Tibial nerve (tissue), 4 donors: ENCODE measurements around the gene TM9SF3. TPM values are rescaled to one million over a fixed set of nuclear protein-coding genes. Genes with fewer than 3 reads are reported as not detected.
A peak's percentile ranks its signal among the peaks of the same experiment; 100 is the strongest.

Source experiments
- DNase-seq, 2 donors: peaks; one replicate each; pipeline ENCODE4 v3.0.0-alpha.2; 2019; ENCODE audit warnings: low spot score in 2 of 2
- H3K27ac ChIP-seq, 4 donors: fragments of 200-600 bp; sonication (generic) in 3 of 4; one replicate each; pipeline ENCODE4 v1.5.1; 2017 to 2019; ENCODE audit warnings: mild to moderate bottlenecking in 1 of 4
- H3K27me3 ChIP-seq, 2 donors: fragments of 200-600 bp; sonication (generic) in 1 of 2; one replicate each; pipeline versions ENCODE4 v1.5.1 to v1.6.0; 2017 to 2019
- H3K36me3 ChIP-seq, 3 donors: fragments of 200-600 bp; sonication (generic); one replicate each; pipeline ENCODE4 v1.5.1; 2018 to 2019
- H3K4me1 ChIP-seq, 4 donors: fragments of 200-600 bp; sonication (generic) in 3 of 4; one replicate each; pipeline ENCODE4 v1.5.1; 2017 to 2019
- H3K4me3 ChIP-seq, 4 donors: fragments of 200-600 bp; sonication (generic) in 3 of 4; one replicate each; pipeline ENCODE4 v1.5.1; 2017 to 2019; ENCODE audit warnings: mild to moderate bottlenecking in 1 of 4, moderate library complexity in 1 of 4
- H3K9me3 ChIP-seq, 4 donors: fragments of 200-600 bp; sonication (generic) in 3 of 4; one replicate each; pipeline ENCODE4 v1.5.1; 2017 to 2019
- CTCF ChIP-seq, 5 experiments: fragments of 200-600 bp in 3 of 5; fragments of 450-650 bp in 2 of 5; sonication (generic) in 3 of 5; IDR thresholded peaks; one replicate each; pipeline ENCODE4 v1.5.1; 2016 to 2019; ENCODE audit warnings: antibody characterized with exemption in 5 of 5, mild to moderate bottlenecking in 3 of 5, moderate library complexity in 2 of 5
- EP300 ChIP-seq, 2 donors: sonication (generic); formaldehyde crosslinking; IDR thresholded peaks; one replicate each; pipeline ENCODE4 v1.6.1; 2017; ENCODE audit warnings: antibody characterized with exemption in 2 of 2, mild to moderate bottlenecking in 1 of 2
- POLR2A ChIP-seq, 2 donors: fragments of 450-650 bp; IDR thresholded peaks; one replicate each; pipeline ENCODE4 v1.6.1; 2017; ENCODE audit warnings: antibody characterized with exemption in 2 of 2, mild to moderate bottlenecking in 2 of 2, moderate library complexity in 2 of 2
- WGBS, 2 donors: methylation state at CpG; one replicate each; pipeline ENCODE4 v1.1.5; 2018; 5-methylcytosine and 5-hydroxymethylcytosine counted together
- total RNA-seq, 4 donors: library from RNA; depleted of rRNA; stranded (reverse); fragments of >200 nt; gene quantifications; one replicate each; pipeline ENCODE4 v1.1.0, GENCODE V29; 2016

TM9SF3 gene
- total RNA-seq, 4 donors from 2014 or later: 79.5 to 98.8 (median 90.2) TPM

GRCh38 chr10:96610817-96611216, 24.0 kb upstream of the TM9SF3 start:
- WGBS, 2 donors: 70 to 75% methylated on average over 6 of the region's 6 CpGs
- no peak for TF ChIP-seq CTCF (IDR thresholded peaks at IDR 0.05)
- TF ChIP-seq POLR2A (IDR thresholded peaks at IDR 0.05): no peak
- TF ChIP-seq EP300 (IDR thresholded peaks at IDR 0.05): no peak
- H3K9me3 ChIP-seq: no peaks in the 10 kb centered on the region
- H3K36me3 ChIP-seq: no peaks in the 10 kb centered on the region
- no peaks in the 10 kb centered on the region for H3K27me3 ChIP-seq
- peaks cover 0 to 11% (median 0%) of the 10 kb centered on the region in 4 donors for H3K4me1 ChIP-seq
- no peak for DNase-seq
- H3K27ac ChIP-seq: peak overlapping the region in 1 of 4 donors; percentile 50
- H3K4me3 ChIP-seq: no peak overlapping the region

GRCh38 chr10:96609510-96609909, 22.7 kb upstream of the TM9SF3 start:
- no peaks in the 10 kb centered on the region for H3K27me3 ChIP-seq
- peaks cover 0 to 11% (median 0%) of the 10 kb centered on the region in 4 donors for H3K4me1 ChIP-seq
- no peak for DNase-seq
- H3K27ac ChIP-seq: no peak overlapping the region
- 91 to 95% methylated on average over 7 of the region's 7 CpGs for WGBS, 2 donors
- H3K4me3 ChIP-seq: no peak overlapping the region
- no peaks in the 10 kb centered on the region for H3K9me3 ChIP-seq
- TF ChIP-seq CTCF (IDR thresholded peaks at IDR 0.05): no peak
- TF ChIP-seq POLR2A (IDR thresholded peaks at IDR 0.05): no peak
- no peak for TF ChIP-seq EP300 (IDR thresholded peaks at IDR 0.05)
- H3K36me3 ChIP-seq: no peaks in the 10 kb centered on the region

GRCh38 chr10:96608805-96609204, 22.0 kb upstream of the TM9SF3 start:
- no peak for TF ChIP-seq POLR2A (IDR thresholded peaks at IDR 0.05)
- TF ChIP-seq CTCF (IDR thresholded peaks at IDR 0.05): no peak
- no peak for TF ChIP-seq EP300 (IDR thresholded peaks at IDR 0.05)

GRCh38 chr10:96608262-96608661, 21.4 kb upstream of the TM9SF3 start:
- Histone ChIP-seq H3K4me3 (no peak overlapping the region), H3K27me3 (no peaks in the 10 kb centered on the region), H3K27ac (no peak overlapping the region), H3K36me3 (no peaks in the 10 kb centered on the region), H3K9me3 (no peaks in the 10 kb centered on the region), H3K4me1 (peaks cover 0 to 11% (median 0%) of the 10 kb centered on the region in 4 donors)
- 55 to 91% methylated on average over 3 of the region's 3 CpGs for WGBS, 2 donors
- TF ChIP-seq CTCF (IDR thresholded peaks at IDR 0.05) (no peak), EP300 (IDR thresholded peaks at IDR 0.05) (no peak), POLR2A (IDR thresholded peaks at IDR 0.05) (no peak)
- DNase-seq: no peak

More at GRCh38 chr10:96608805-96609204, 22.0 kb upstream of the TM9SF3 start:
- DNase-seq: no peak
- WGBS, 2 donors: 58 to 70% methylated on average over 5 of the region's 5 CpGs
- Histone ChIP-seq H3K4me3 (no peak overlapping the region), H3K27me3 (no peaks in the 10 kb centered on the region), H3K36me3 (no peaks in the 10 kb centered on the region), H3K9me3 (no peaks in the 10 kb centered on the region), H3K4me1 (peaks cover 0 to 11% (median 0%) of the 10 kb centered on the region in 4 donors), H3K27ac (no peak overlapping the region)

- Histone ChIP-seq H3K4me3 (no peak overlapping the region), H3K4me1 (peaks cover 0 to 11% (median 0%) of the 10 kb centered on the region in 4 donors), H3K36me3 (no peaks in the 10 kb centered on the region), H3K27me3 (no peaks in the 10 kb centered on the region), H3K9me3 (no peaks in the 10 kb centered on the region), H3K27ac (no peak overlapping the region)
- 75 to 81% methylated on average over 1 of the region's 1 CpG for WGBS, 2 donors
- TF ChIP-seq EP300 (IDR thresholded peaks at IDR 0.05): no peak
- TF ChIP-seq POLR2A (IDR thresholded peaks at IDR 0.05): no peak
- no peak for TF ChIP-seq CTCF (IDR thresholded peaks at IDR 0.05)
- no peak for DNase-seq
Measured at GRCh38 chr10:96606946-96607345, 20.1 kb upstream of the TM9SF3 start.
